Astrocyte (in vitro differentiated cells and primary cell): ENCODE measurements around the gene TOLLIP. TPM values are rescaled to one million over a fixed set of nuclear protein-coding genes. Genes with fewer than 3 reads are reported as not detected.
A peak's percentile ranks its signal among the peaks of the same experiment; 100 is the strongest.

Source experiments
- DNase-seq: peaks from one replicate; pipeline ENCODE4 v3.0.0-alpha.2; 2010; ENCODE audit warnings: low read depth
- FAIRE-seq: peaks from 2 replicates; lab custom pipeline; 2011; peaks lifted over from hg19 to GRCh38; lab: Jason Lieb, UNC
- H2AFZ ChIP-seq: 2 replicates; pipeline ENCODE4 v1.6.0; 2012; ENCODE audit warnings: low read depth, low read length, inconsistent platforms
- H3K27ac ChIP-seq: 2 replicates; pipeline ENCODE4 v1.5.1; 2011; ENCODE audit warnings: low read depth, low read length, inconsistent platforms
- H3K27me3 ChIP-seq: 2 replicates; pipeline ENCODE4 v1.6.0; 2011; ENCODE audit warnings: low read length, inconsistent platforms; ENCODE audit not compliant: insufficient read depth
- H3K36me3 ChIP-seq: 2 replicates; pipeline ENCODE4 v1.5.1; 2011; ENCODE audit warnings: low read length, inconsistent platforms; ENCODE audit not compliant: insufficient read depth
- H3K4me1 ChIP-seq: 2 replicates; pipeline ENCODE4 v1.5.1; 2011; ENCODE audit warnings: low read length, inconsistent platforms; ENCODE audit not compliant: insufficient read depth
- H3K4me2 ChIP-seq: 2 replicates; pipeline ENCODE4 v1.6.0; 2012; ENCODE audit warnings: low read length, inconsistent platforms
- H3K4me3 ChIP-seq: 2 replicates; pipeline ENCODE4 v1.5.1; 2011; ENCODE audit warnings: low read depth, mild to moderate bottlenecking, low read length, inconsistent platforms; ENCODE audit not compliant: insufficient read depth
- H3K79me2 ChIP-seq: 2 replicates; pipeline ENCODE4 v1.6.0; 2012; ENCODE audit warnings: mild to moderate bottlenecking, low read length, inconsistent platforms; ENCODE audit not compliant: insufficient read depth
- H3K9ac ChIP-seq: 2 replicates; pipeline ENCODE4 v1.6.0; 2012; ENCODE audit warnings: mild to moderate bottlenecking, low read length, inconsistent platforms
- H3K9me3 ChIP-seq: 2 replicates; pipeline ENCODE4 v1.5.1; 2012; ENCODE audit warnings: low read depth, mild to moderate bottlenecking, low read length, inconsistent platforms; ENCODE audit not compliant: insufficient read depth
- H4K20me1 ChIP-seq: 2 replicates; pipeline ENCODE4 v1.6.0; 2012; ENCODE audit warnings: low read length, inconsistent platforms; ENCODE audit not compliant: insufficient read depth
- H3K27ac Mint-ChIP-seq: one replicate; pipeline ENCODE4 v1.8.0; 2021; ENCODE audit warnings: mild to moderate bottlenecking, mixed read lengths; ENCODE audit not compliant: unreplicated experiment
- H3K27me3 Mint-ChIP-seq: one replicate; pipeline ENCODE4 v1.8.0; 2021; ENCODE audit warnings: low read depth, mixed read lengths; ENCODE audit not compliant: unreplicated experiment
- H3K36me3 Mint-ChIP-seq: one replicate; pipeline ENCODE4 v1.8.0; 2021; ENCODE audit warnings: low read depth, mixed read lengths; ENCODE audit not compliant: unreplicated experiment
- H3K4me1 Mint-ChIP-seq: one replicate; pipeline ENCODE4 v1.8.0; 2021; ENCODE audit warnings: low read depth, mixed read lengths; ENCODE audit not compliant: unreplicated experiment
- H3K4me3 Mint-ChIP-seq: one replicate; pipeline ENCODE4 v1.8.0; 2021; ENCODE audit warnings: mild to moderate bottlenecking, moderate library complexity, mixed read lengths; ENCODE audit not compliant: unreplicated experiment
- H3K9me3 Mint-ChIP-seq: one replicate; pipeline ENCODE4 v1.8.0; 2021; ENCODE audit warnings: mild to moderate bottlenecking, mixed read lengths; ENCODE audit not compliant: unreplicated experiment
- EZH2 ChIP-seq: IDR thresholded peaks from 2 replicates; pipeline ENCODE4 v1.6.1; 2012; ENCODE audit warnings: mild to moderate bottlenecking, low read length, inconsistent platforms; ENCODE audit not compliant: insufficient read depth
- total RNA-seq: library from RNA; stranded (reverse); gene quantifications from 2 replicates; pipeline ENCODE4 v1.2.1, GENCODE V29; 2021
- TF ChIP-seq, protein P1 (sequence below): IDR thresholded peaks from 2 replicates; pipeline ENCODE4 v1.5.1; 2011; ENCODE audit warnings: low read depth, mild to moderate bottlenecking, inconsistent platforms, low read length, moderate library complexity; ENCODE audit not compliant: insufficient read depth

Gene TOLLIP
- total RNA-seq, 1 donor from 2014 or later = 46.4 TPM

DNA sequence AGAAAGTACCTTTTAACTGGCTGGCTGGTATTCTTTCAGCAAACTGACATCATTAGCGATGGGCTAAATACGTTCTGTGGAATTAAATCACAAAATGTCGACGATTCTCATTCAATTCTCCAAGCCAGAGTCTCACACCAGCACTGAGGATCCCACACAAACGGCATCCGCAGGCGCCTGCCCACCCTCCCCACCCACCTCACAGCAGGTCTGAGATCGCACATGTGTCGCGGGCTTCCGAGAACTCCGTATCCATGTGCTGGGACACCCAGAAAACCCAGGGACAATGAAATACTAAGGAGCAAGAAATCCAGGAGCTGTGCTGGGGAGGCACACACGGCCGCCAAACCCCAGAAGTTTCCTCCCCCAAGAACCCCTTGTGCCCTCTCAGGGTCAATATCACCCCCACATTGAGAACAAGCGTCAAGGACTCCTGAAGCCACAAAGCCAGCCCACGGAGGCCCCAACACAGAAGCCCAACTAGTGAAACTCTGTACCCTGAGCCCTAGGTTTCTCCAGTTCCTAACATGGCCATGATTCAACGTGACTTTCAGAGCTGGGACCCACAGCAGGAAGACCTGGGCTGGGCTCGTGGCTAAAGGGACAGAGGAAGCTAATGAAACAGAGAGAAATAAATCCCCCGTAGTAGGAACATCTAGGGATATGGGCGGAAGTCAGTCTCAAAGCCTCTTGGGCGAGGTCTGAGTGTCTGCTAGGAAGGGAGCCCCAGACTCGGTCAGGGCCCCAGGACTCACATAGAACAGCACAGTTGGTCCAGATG, 8.0 kb downstream of the TOLLIP start:
- H3K27ac Mint-ChIP-seq = no peak overlapping the region
- FAIRE-seq (no peak), DNase-seq (no peak)
- Histone ChIP-seq H3K9me3 (no peaks in the 10 kb centered on the region), H2AFZ (no peak overlapping the region), H3K27ac (no peak overlapping the region), H3K9ac (no peak overlapping the region), H3K4me1 (peaks cover 5% of the 10 kb centered on the region), H3K4me2 (no peak overlapping the region), H3K4me3 (no peak overlapping the region), H3K27me3 (no peaks in the 10 kb centered on the region), H3K79me2 (peaks cover 93% of the 10 kb centered on the region), H4K20me1 (peaks cover 90% of the 10 kb centered on the region), H3K36me3 (no peaks in the 10 kb centered on the region)
- H3K4me3 Mint-ChIP-seq = no peak overlapping the region
- H3K36me3 Mint-ChIP-seq = no peaks in the 10 kb centered on the region
- peaks cover 14% of the 10 kb centered on the region for H3K4me1 Mint-ChIP-seq
- no peaks in the 10 kb centered on the region for H3K27me3 Mint-ChIP-seq
- H3K9me3 Mint-ChIP-seq = no peaks in the 10 kb centered on the region
- no peak for TF ChIP-seq EZH2
- TF ChIP-seq, protein P1, sequence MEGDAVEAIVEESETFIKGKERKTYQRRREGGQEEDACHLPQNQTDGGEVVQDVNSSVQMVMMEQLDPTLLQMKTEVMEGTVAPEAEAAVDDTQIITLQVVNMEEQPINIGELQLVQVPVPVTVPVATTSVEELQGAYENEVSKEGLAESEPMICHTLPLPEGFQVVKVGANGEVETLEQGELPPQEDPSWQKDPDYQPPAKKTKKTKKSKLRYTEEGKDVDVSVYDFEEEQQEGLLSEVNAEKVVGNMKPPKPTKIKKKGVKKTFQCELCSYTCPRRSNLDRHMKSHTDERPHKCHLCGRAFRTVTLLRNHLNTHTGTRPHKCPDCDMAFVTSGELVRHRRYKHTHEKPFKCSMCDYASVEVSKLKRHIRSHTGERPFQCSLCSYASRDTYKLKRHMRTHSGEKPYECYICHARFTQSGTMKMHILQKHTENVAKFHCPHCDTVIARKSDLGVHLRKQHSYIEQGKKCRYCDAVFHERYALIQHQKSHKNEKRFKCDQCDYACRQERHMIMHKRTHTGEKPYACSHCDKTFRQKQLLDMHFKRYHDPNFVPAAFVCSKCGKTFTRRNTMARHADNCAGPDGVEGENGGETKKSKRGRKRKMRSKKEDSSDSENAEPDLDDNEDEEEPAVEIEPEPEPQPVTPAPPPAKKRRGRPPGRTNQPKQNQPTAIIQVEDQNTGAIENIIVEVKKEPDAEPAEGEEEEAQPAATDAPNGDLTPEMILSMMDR = no peak

DNA sequence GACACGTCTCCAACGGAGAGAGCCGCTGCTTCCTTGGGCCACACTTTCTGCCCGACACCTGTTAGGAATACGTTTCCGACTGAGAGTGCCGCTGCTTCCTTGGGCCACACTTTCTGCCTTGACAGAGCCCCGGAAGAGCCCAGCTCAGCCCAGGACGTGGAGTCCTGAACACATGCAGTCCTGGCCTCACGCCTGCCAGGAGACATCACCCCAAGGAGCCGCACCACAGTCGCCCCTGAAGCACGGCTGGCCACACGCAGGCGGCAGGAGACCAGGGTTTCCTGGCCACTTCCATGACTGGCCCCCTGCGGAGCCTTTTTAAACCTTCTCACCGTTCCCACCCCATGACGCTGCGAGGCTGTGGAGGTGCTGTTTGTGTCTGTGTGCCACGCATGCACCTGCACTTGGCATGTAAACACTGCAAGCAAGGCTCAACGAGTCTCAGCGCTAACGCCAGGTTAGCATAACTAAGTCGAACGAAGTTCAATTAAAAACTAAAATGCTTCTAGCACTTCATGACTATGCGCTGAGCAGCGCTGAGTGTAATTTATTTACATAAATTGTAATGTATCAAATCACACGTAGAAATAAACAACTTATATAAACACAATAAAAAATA, 8.8 kb downstream of the TOLLIP start:
- H3K36me3 ChIP-seq = no peaks in the 10 kb centered on the region
- DNase-seq = no peak

More for the DNA sequence above, 8.8 kb downstream of the TOLLIP start:
- no peaks in the 10 kb centered on the region for H3K9me3 ChIP-seq
- no peaks in the 10 kb centered on the region for H3K9me3 Mint-ChIP-seq
- no peak overlapping the region for H3K27ac ChIP-seq
- no peaks in the 10 kb centered on the region for H3K27me3 ChIP-seq
- peaks cover 14% of the 10 kb centered on the region for H3K4me1 Mint-ChIP-seq
- H4K20me1 ChIP-seq = peaks cover 90% of the 10 kb centered on the region
- H3K9ac ChIP-seq = no peak overlapping the region
- no peak for FAIRE-seq
- no peak overlapping the region for H3K4me3 ChIP-seq
- no peaks in the 10 kb centered on the region for H3K27me3 Mint-ChIP-seq
- no peak for TF ChIP-seq EZH2
- TF ChIP-seq, protein P1 = no peak
- no peak overlapping the region for H3K27ac Mint-ChIP-seq
- no peaks in the 10 kb centered on the region for H3K36me3 Mint-ChIP-seq
- H3K4me3 Mint-ChIP-seq = no peak overlapping the region
- no peak overlapping the region for H2AFZ ChIP-seq
- H3K79me2 ChIP-seq = peaks cover 92% of the 10 kb centered on the region
- H3K4me2 ChIP-seq = peak overlapping the region; percentile 13
- peaks cover 5% of the 10 kb centered on the region for H3K4me1 ChIP-seq
